Cardiac muscle cell (in vitro differentiated cells and primary cell): ENCODE data around the gene SLC39A8. TPM values are rescaled to one million over a fixed set of nuclear protein-coding genes. Genes with fewer than 3 reads are reported as not detected.

Experiments
- DNase-seq, 2 donors: peaks; one replicate each; pipeline versions ENCODE4 v3.0.0 to v3.0.0-alpha.2; 2010 to 2017; ENCODE audit warnings: low read depth in 1 of 2, low spot score in 1 of 2
- H3K27ac ChIP-seq: fragments of 200-600 bp; sonication (generic); 2 replicates; pipeline ENCODE4 v1.5.1; 2016
- H3K27me3 ChIP-seq: fragments of 200-600 bp; sonication (generic); 2 replicates; pipeline ENCODE4 v1.6.0; 2016; ENCODE audit warnings: control low read depth
- H3K36me3 ChIP-seq: fragments of 200-600 bp; sonication (generic); 2 replicates; pipeline ENCODE4 v1.5.1; 2016; ENCODE audit warnings: control low read depth
- H3K4me1 ChIP-seq: fragments of 200-600 bp; sonication (generic); 2 replicates; pipeline ENCODE4 v1.8.1; 2017; ENCODE audit warnings: low read depth, mild to moderate bottlenecking, mixed run types
- H3K4me3 ChIP-seq: fragments of 200-600 bp; sonication (generic); 2 replicates; pipeline ENCODE4 v1.5.1; 2016; ENCODE audit warnings: mild to moderate bottlenecking
- H3K9me3 ChIP-seq: fragments of 200-600 bp; sonication (generic); 2 replicates; pipeline ENCODE4 v1.5.1; 2017; ENCODE audit warnings: low read depth, mild to moderate bottlenecking, control low read depth
- CTCF ChIP-seq: IDR thresholded peaks from 2 replicates; pipeline ENCODE4 v1.5.1; 2012; ENCODE audit warnings: low read depth, mild to moderate bottlenecking, low read length
- polyA plus RNA-seq: library from polyadenylated mRNA; unstranded; fragments of >200 nt; fragmentation: Nextera tagmentation; extraction: Ambion mirVana; gene quantifications from 2 replicates; pipeline ENCODE4 v1.2.1, GENCODE V29; 2016
- total RNA-seq: library from RNA; depleted of rRNA; stranded (reverse); fragments of >200 nt; gene quantifications from 2 replicates; pipeline ENCODE4 v1.2.3, GENCODE V29; 2016

SLC39A8 gene
- total and polyA plus RNA-seq, 2 experiments from 2014 or later = 18.5 to 20.4 TPM

GRCh38 chr4:102259702-102260101, 85.6 kb downstream of the SLC39A8 start:
- Histone ChIP-seq H3K4me1 (no peaks in the 10 kb centered on the region), H3K27me3 (no peaks in the 10 kb centered on the region), H3K9me3 (no peaks in the 10 kb centered on the region), H3K4me3 (no peak overlapping the region), H3K36me3 (no peaks in the 10 kb centered on the region), H3K27ac (no peak overlapping the region)
- no peak for TF ChIP-seq CTCF
- DNase-seq = no peak

GRCh38 chr4:102259081-102259480, 86.2 kb downstream of the SLC39A8 start:
- TF ChIP-seq CTCF = no peak
- DNase-seq = no peak
- Histone ChIP-seq H3K27ac (no peak overlapping the region), H3K27me3 (no peaks in the 10 kb centered on the region), H3K4me3 (no peak overlapping the region), H3K9me3 (no peaks in the 10 kb centered on the region), H3K4me1 (no peaks in the 10 kb centered on the region), H3K36me3 (no peaks in the 10 kb centered on the region)

GRCh38 chr4:102256321-102256720, 89.0 kb downstream of the SLC39A8 start:
- no peaks in the 10 kb centered on the region for H3K27me3 ChIP-seq
- H3K36me3 ChIP-seq = no peaks in the 10 kb centered on the region
- no peak overlapping the region for H3K4me3 ChIP-seq
- H3K9me3 ChIP-seq = no peaks in the 10 kb centered on the region
- no peak for DNase-seq
- H3K27ac ChIP-seq = no peak overlapping the region
- no peaks in the 10 kb centered on the region for H3K4me1 ChIP-seq
- TF ChIP-seq CTCF = no peak

- Histone ChIP-seq H3K9me3 (no peaks in the 10 kb centered on the region), H3K27me3 (no peaks in the 10 kb centered on the region), H3K27ac (no peak overlapping the region), H3K36me3 (no peaks in the 10 kb centered on the region), H3K4me3 (no peak overlapping the region), H3K4me1 (no peaks in the 10 kb centered on the region)
- no peak for TF ChIP-seq CTCF
- no peak for DNase-seq
Observed at GRCh38 chr4:102253860-102254259, 91.4 kb downstream of the SLC39A8 start.

GRCh38 chr4:102252171-102252570, 93.1 kb downstream of the SLC39A8 start:
- H3K4me3 ChIP-seq = no peak overlapping the region
- H3K9me3 ChIP-seq = no peaks in the 10 kb centered on the region
- no peaks in the 10 kb centered on the region for H3K4me1 ChIP-seq
- H3K27me3 ChIP-seq = no peaks in the 10 kb centered on the region
- no peak for TF ChIP-seq CTCF
- H3K36me3 ChIP-seq = no peaks in the 10 kb centered on the region
- H3K27ac ChIP-seq = no peak overlapping the region
- DNase-seq = no peak

GRCh38 chr4:102250341-102250740, 94.9 kb downstream of the SLC39A8 start:
- Histone ChIP-seq H3K4me3 (no peak overlapping the region), H3K27ac (no peak overlapping the region), H3K36me3 (no peaks in the 10 kb centered on the region), H3K9me3 (no peaks in the 10 kb centered on the region), H3K4me1 (no peaks in the 10 kb centered on the region), H3K27me3 (no peaks in the 10 kb centered on the region)
- no peak for DNase-seq
- TF ChIP-seq CTCF = no peak
